A172 (cell line): ENCODE results near the gene SDSL. TPM values are rescaled to one million over a fixed set of nuclear protein-coding genes. Genes with fewer than 3 reads are reported as not detected.

ENCODE experiments used
- DNase-seq: peaks from one replicate; pipeline ENCODE4 v3.0.0-alpha.2; 2015; ENCODE audit warnings: low spot score
- total RNA-seq: library from RNA; depleted of rRNA; stranded (reverse); fragments of >200 nt; shearing (Covaris generic); gene quantifications from 2 replicates; pipeline ENCODE4 v1.2.3, GENCODE V29; 2014; rRNA removed

The SDSL gene
- total RNA-seq, 1 experiment from 2014 or later = 12.9 TPM

- DNase-seq = no peak
Observed at GRCh38 chr12:113480336-113480971, 58.3 kb downstream of the SDSL start.

- no peak for DNase-seq
Observed at GRCh38 chr12:113482334-113482733, 60.2 kb downstream of the SDSL start.

DNA sequence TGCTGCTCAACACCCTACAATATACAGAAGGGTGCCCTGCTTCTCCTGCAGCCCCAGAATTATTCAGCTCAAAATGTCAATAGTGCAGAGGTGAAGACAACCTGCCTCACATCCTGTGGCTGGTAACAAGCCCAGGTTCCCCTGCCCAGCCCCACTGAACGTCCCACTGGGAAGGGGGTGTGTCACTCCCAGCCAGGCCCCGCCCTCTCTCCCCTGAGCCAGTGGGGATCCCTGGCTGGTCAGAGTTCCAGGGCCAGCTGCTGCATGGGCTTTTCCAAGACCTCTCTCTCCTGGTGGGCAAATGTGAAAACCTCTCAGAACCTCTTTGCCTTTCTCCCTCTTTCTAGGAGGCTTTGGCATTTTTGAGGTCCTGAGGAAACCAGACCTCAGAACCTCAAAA lies 63.1 kb downstream of the SDSL start:
- no peak for DNase-seq

GRCh38 chr12:113486722-113487121 lies 64.5 kb downstream of the SDSL start:
- no peak for DNase-seq

Other genes starting within 250 kb of the SDSL start
- gene DDX54, start 236.9 kb upstream of the SDSL start, total RNA-seq = 56.4 and 69.1 TPM in 2 replicates
- 51.2 and 52.2 TPM in 2 replicates for gene RITA1, start 236.7 kb upstream of the SDSL start, total RNA-seq
- gene TPCN1, start 200.9 kb upstream of the SDSL start, total RNA-seq = 8.9 and 13.3 TPM in 2 replicates
- 18.2 and 21.0 TPM in 2 replicates for gene SLC8B1, start 87.3 kb upstream of the SDSL start, total RNA-seq
- gene PLBD2, start 63.8 kb upstream of the SDSL start, total RNA-seq = 10.1 and 15.5 TPM in 2 replicates
- not detected in 2 replicates for gene SDS, start 18.5 kb upstream of the SDSL start, total RNA-seq
- gene LHX5, start 49.5 kb downstream of the SDSL start, total RNA-seq = not detected in 2 replicates